Peyer's patch (tissue), 4 donors: ENCODE data around the gene IPO11.

ENCODE experiments used
- CTCF ChIP-seq, 6 experiments: fragments of 450-650 bp in 4 of 6; fragments of 200-600 bp in 2 of 6; sonication (generic) in 1 of 6; IDR thresholded peaks; one replicate each; pipeline ENCODE4 v1.5.1; 2017 to 2019; ENCODE audit warnings: antibody characterized with exemption in 6 of 6, mild to moderate bottlenecking in 3 of 6, moderate library complexity in 1 of 6
- POLR2A ChIP-seq, 2 donors: fragments of 450-650 bp; IDR thresholded peaks; one replicate each; pipeline ENCODE4 v1.5.1; 2017; ENCODE audit warnings: antibody characterized with exemption in 2 of 2, mild to moderate bottlenecking in 2 of 2, moderate library complexity in 2 of 2

DNA sequence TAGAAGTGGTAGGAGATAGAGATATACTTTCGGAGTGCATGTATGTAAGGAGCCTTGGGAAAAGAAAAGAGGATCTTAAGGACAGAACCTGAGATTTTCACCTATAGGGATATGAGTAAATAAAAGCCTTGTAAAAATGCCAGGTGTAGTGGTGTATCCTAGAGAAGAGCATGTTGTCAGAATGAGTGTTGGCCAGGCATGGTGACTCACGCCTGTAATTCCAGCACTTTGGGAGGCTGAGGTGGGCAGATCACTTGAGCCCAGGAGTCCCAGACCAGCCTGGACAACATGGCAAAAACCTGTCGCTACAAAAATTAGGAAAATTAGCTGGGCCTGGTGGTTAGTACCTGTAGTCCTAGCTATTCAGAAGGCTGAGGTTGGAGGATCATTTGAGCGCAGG is 76.0 kb downstream of the IPO11 start:
- TF ChIP-seq CTCF (IDR thresholded peaks at IDR 0.05), result no peak
- TF ChIP-seq POLR2A (IDR thresholded peaks at IDR 0.05), result no peak
